GM12878 (cell line): ENCODE measurements around the gene TGM2. TPM values are rescaled to one million over a fixed set of nuclear protein-coding genes. Genes with fewer than 3 reads are reported as not detected.

Source experiments
- ATAC-seq: fragments of 200-7000 bp; cut with Tn5 transposase; 3 replicates; pipeline ENCODE4 v1.9.1; 2020; ENCODE audit warnings: mild to moderate bottlenecking, moderate library complexity
- BruUV-seq: library from RNA; stranded (reverse); fragments of 400-500 nt; replicated peaks from 2 replicates; lab custom pipeline; 2021; lab: Mats Ljungman, UMichigan
- CTCF ChIA-PET: fragments of 300-600 bp; sonication (Branson Sonifier 250); formaldehyde crosslinking; extraction: SDS; loops from one replicate; lab custom pipeline; 2021; ENCODE audit warnings: inconsistent platforms; lab: Yijun Ruan, JAX
- POLR2A ChIA-PET: fragments of 350-600 bp; formaldehyde crosslinking; extraction: SDS; loops from one replicate; lab custom pipeline; 2021; ENCODE audit warnings: inconsistent platforms; lab: Charles Lee
- RAD21 ChIA-PET: fragments of 300-600 bp; sonication (Branson Sonifier 250); formaldehyde crosslinking; loops from one replicate; lab custom pipeline; 2023; ENCODE audit warnings: antibody characterized with exemption; ENCODE audit not compliant: unreplicated experiment; lab: Charles Lee
- SMC1A ChIA-PET: fragments of 300-600 bp; sonication (Branson Sonifier 250); formaldehyde crosslinking; loops from one replicate; lab custom pipeline; 2023; ENCODE audit not compliant: unreplicated experiment, uncharacterized antibody; lab: Charles Lee
- DNase-seq: peaks from one replicate; pipeline ENCODE4 v3.0.0-alpha.2; 2011; ENCODE audit warnings: low read depth, low spot score
- FAIRE-seq: peaks from 3 replicates; lab custom pipeline; 2011; peaks lifted over from hg19 to GRCh38; lab: Jason Lieb, UNC
- H2AFZ ChIP-seq: 2 replicates; pipeline ENCODE4 v1.6.0; 2011; ENCODE audit warnings: low read depth, low read length, control low read depth; ENCODE audit not compliant: control insufficient read depth
- H3K27ac ChIP-seq: 2 replicates; pipeline ENCODE4 v1.5.1; 2011; ENCODE audit warnings: control low read depth; ENCODE audit not compliant: control insufficient read depth, insufficient read depth
- H3K27me3 ChIP-seq, 2 experiments: replicated peaks in 1 of 2; 2 replicates each; pipeline versions ENCODE4 v1.6.0 to v1.6.1; 2011; ENCODE audit warnings: low read length in 1 of 2; ENCODE audit not compliant: control insufficient read depth in 2 of 2, insufficient read depth in 2 of 2
- H3K36me3 ChIP-seq, 2 experiments: 2 replicates each; pipeline ENCODE4 v1.5.1; 2011; ENCODE audit warnings: low read length in 1 of 2; ENCODE audit not compliant: control insufficient read depth in 2 of 2, insufficient read depth in 2 of 2
- H3K4me1 ChIP-seq: 2 replicates; pipeline ENCODE4 v1.6.1; 2011; ENCODE audit warnings: mild to moderate bottlenecking, low read length, moderate library complexity, mixed read lengths; ENCODE audit not compliant: control insufficient read depth, insufficient read depth
- H3K4me2 ChIP-seq: 2 replicates; pipeline ENCODE4 v1.6.0; 2011; ENCODE audit warnings: control low read depth; ENCODE audit not compliant: control insufficient read depth, insufficient read depth
- H3K4me3 ChIP-seq: fragments of 200-600 bp; sonication (generic); 2 replicates; pipeline ENCODE4 v1.5.1; 2016
- H3K79me2 ChIP-seq: 2 replicates; pipeline ENCODE4 v1.6.0; 2011; ENCODE audit warnings: low read length; ENCODE audit not compliant: control insufficient read depth, insufficient read depth
- H3K9ac ChIP-seq: 2 replicates; pipeline ENCODE4 v1.8.0; 2011; ENCODE audit warnings: low read length, control low read depth, mixed read lengths; ENCODE audit not compliant: control insufficient read depth, insufficient read depth
- H3K9me3 ChIP-seq: replicated peaks from 3 replicates; pipeline ENCODE4 v1.5.1; 2011; ENCODE audit warnings: mild to moderate bottlenecking, low read length; ENCODE audit not compliant: control insufficient read depth, insufficient read depth
- H4K20me1 ChIP-seq: 2 replicates; pipeline ENCODE4 v1.6.0; 2011; ENCODE audit not compliant: control insufficient read depth, insufficient read depth
- ATF2 ChIP-seq: IDR thresholded peaks from 2 replicates; pipeline ENCODE4 v1.6.1; 2012; ENCODE audit warnings: low read length, inconsistent platforms
- BACH1 ChIP-seq: fragments of 450-650 bp; IDR thresholded peaks from 2 replicates; pipeline ENCODE4 v1.6.1; 2017; ENCODE audit warnings: mild to moderate bottlenecking, borderline replicate concordance
- CBX3 ChIP-seq: fragments of 200-600 bp; sonication (generic); IDR thresholded peaks from 2 replicates; pipeline ENCODE4 v1.6.1; 2016; ENCODE audit warnings: low read depth, borderline replicate concordance
- EP300 ChIP-seq, 2 experiments: fragments of 150-350 bp in 1 of 2; IDR thresholded peaks; 2 replicates each; pipeline ENCODE4 v1.6.1; 2011 to 2012; ENCODE audit warnings: low read depth in 2 of 2, low read length in 2 of 2, borderline replicate concordance in 1 of 2, improper control_type of control experiment in 1 of 2, inconsistent platforms in 1 of 2; ENCODE audit not compliant: control insufficient read depth in 1 of 2
- HCFC1 ChIP-seq: fragments of 150-350 bp; IDR thresholded peaks from 2 replicates; pipeline ENCODE4 v1.6.1; 2014; ENCODE audit warnings: low read length
- HDAC6 ChIP-seq: fragments of 200-600 bp; sonication (generic); IDR thresholded peaks from one replicate; pipeline ENCODE4 v1.8.0; 2017; ENCODE audit warnings: antibody characterized with exemption; ENCODE audit not compliant: unreplicated experiment
- IKZF1 ChIP-seq: fragments of 450-650 bp; conservative IDR thresholded peaks from 2 replicates; pipeline ENCODE4 v1.6.1; 2017; ENCODE audit warnings: antibody characterized with exemption, mild to moderate bottlenecking
- NFXL1 ChIP-seq: fragments of 450-650 bp; IDR thresholded peaks from 2 replicates; pipeline ENCODE4 v1.6.1; 2017; ENCODE audit warnings: antibody characterized with exemption, mild to moderate bottlenecking, borderline replicate concordance
- PRDM15 ChIP-seq: fragments of 450-650 bp; formaldehyde crosslinking; IDR thresholded peaks from 2 replicates; pipeline ENCODE4 v1.4.0; 2020; ENCODE audit warnings: mild to moderate bottlenecking, moderate library complexity
- TCF12 ChIP-seq: IDR thresholded peaks from 2 replicates; pipeline ENCODE4 v1.6.1; 2011; ENCODE audit warnings: low read depth, mild to moderate bottlenecking, low read length
- YBX1 ChIP-seq: fragments of 450-650 bp; IDR thresholded peaks from 2 replicates; pipeline ENCODE4 v1.6.1; 2016; ENCODE audit warnings: antibody characterized with exemption
- ZBED1 ChIP-seq: IDR thresholded peaks from 2 replicates; pipeline ENCODE4 v1.6.1; 2016; ENCODE audit warnings: borderline replicate concordance
- ZBTB40 ChIP-seq: fragments of 450-650 bp; IDR thresholded peaks from 2 replicates; pipeline ENCODE4 v1.6.1; 2016; ENCODE audit warnings: mild to moderate bottlenecking, moderate library complexity, borderline replicate concordance
- ZSCAN29 ChIP-seq: fragments of 450-650 bp; IDR thresholded peaks from 2 replicates; pipeline ENCODE4 v1.6.1; 2017; ENCODE audit warnings: mild to moderate bottlenecking, moderate library complexity
- WGBS: methylation state at CpG from one replicate; pipeline ENCODE4 v1.1.6; 2016; ENCODE audit warnings: low lambda C conversion rate; ENCODE audit not compliant: insufficient replicate concordance, insufficient coverage; ENCODE audit errors: missing lambda C conversion rate; 5-methylcytosine and 5-hydroxymethylcytosine counted together
- in situ Hi-C: fragments of 300-500 bp; cut with MboI; formaldehyde crosslinking; loops from 9 replicates; pipeline ENCODE4 v1.14.3; 2018; ENCODE audit warnings: mixed read lengths
- intact Hi-C: fragments of 100-400 bp; cut with micrococcal nuclease; formaldehyde crosslinking; loops from one replicate; pipeline ENCODE4 v1.14.2; 2022; ENCODE audit not compliant: unreplicated experiment
- polyA plus RNA-seq, 11 experiments: library from polyadenylated mRNA; depleted of rRNA in 4 of 11; unstranded in 6 of 11; stranded (reverse) in 5 of 11; fragments of >200 nt; fragmentation: Nextera tagmentation in 4 of 11; fragmentation: Illumina TruSeq in 1 of 11; extraction: Ambion mirVana in 4 of 11; extraction: Trizol in 1 of 11; gene quantifications; 1 replicate in 1 of 11; 2 replicates in 10 of 11; pipeline versions ENCODE4 v1.2.1 to v1.2.3, GENCODE V29; 2011 to 2016; ENCODE audit warnings: inconsistent platforms in 2 of 11, missing spikeins in 2 of 11, low read depth in 1 of 11
- total RNA-seq, 4 experiments: library from RNA; depleted of rRNA in 3 of 4; stranded (reverse); fragments of >200 nt in 3 of 4; fragmentation: Illumina TruSeq in 1 of 4; extraction: Trizol in 1 of 4; gene quantifications; 2 replicates each; pipeline versions ENCODE4 v1.2.1 to v1.2.3, GENCODE V29; 2013 to 2021

TGM2 gene
- total and polyA plus RNA-seq, 10 of the 15 experiments (the other 5 are each of a cell fraction or from before 2014, with no cell fraction given): 0.11 to 1.9 (median 0.51) TPM

GRCh38 chr20:38209054-38209675, 44.1 kb upstream of the TGM2 start:
- intact Hi-C loops: no loop called here
- no peak for FAIRE-seq
- no peak for TF ChIP-seq HDAC6
- no peak for TF ChIP-seq ZBED1
- TF ChIP-seq NFXL1: no peak
- no peak for TF ChIP-seq BACH1
- no peak for TF ChIP-seq ZBTB40
- TF ChIP-seq ATF2: no peak
- no peak for TF ChIP-seq ZSCAN29
- no peak for TF ChIP-seq HCFC1
- no peak for TF ChIP-seq IKZF1
- TF ChIP-seq TCF12: no peak
- no peak for TF ChIP-seq PRDM15
- TF ChIP-seq YBX1: no peak
- no peak for TF ChIP-seq CBX3
- TF ChIP-seq EP300 (IDR thresholded peaks at IDR 0.05; ENCODE audit: borderline replicate concordance in 1 of 2, control insufficient read depth in 1 of 2, low read depth in 2 of 2, low read length in 2 of 2): no peak

More at GRCh38 chr20:38209054-38209675, 44.1 kb upstream of the TGM2 start:
- H3K27ac ChIP-seq: no peak overlapping the region
- no peaks in the 10 kb centered on the region for H3K36me3 ChIP-seq
- DNase-seq: no peak
- H3K4me3 ChIP-seq: no peak overlapping the region
- H2AFZ ChIP-seq: no peak overlapping the region
- ATAC-seq: no peak
- in situ Hi-C loops: no loop called here
- 22% methylated on average over 4 of the region's 4 CpGs for WGBS
- H3K9me3 ChIP-seq: no peaks in the 10 kb centered on the region
- ChIA-PET RAD21 (interaction anchor here (1.7 kb wide), 1 partner anchor 12 kb away, joined by 3 read pairs; no protein-coding TSS in a partner anchor), POLR2A (no interaction called here), SMC1A (interaction anchor here (1.1 kb wide), 1 partner anchor 175 kb away, joined by 3 read pairs; no protein-coding TSS in a partner anchor), CTCF (interaction anchor here (5.1 kb wide), 1 partner anchor 12 kb away, joined by 27 read pairs; no protein-coding TSS in a partner anchor)
- H3K27me3 ChIP-seq: no peaks in the 10 kb centered on the region; a peak in 1 of 4 replicates
- H3K79me2 ChIP-seq: no peaks in the 10 kb centered on the region
- no TSS peak for BruUV-seq
- H3K4me2 ChIP-seq: no peak overlapping the region
- H4K20me1 ChIP-seq: no peaks in the 10 kb centered on the region
- no peak overlapping the region for H3K9ac ChIP-seq
- no peaks in the 10 kb centered on the region for H3K4me1 ChIP-seq
